SK-N-SH (cell line): ENCODE data around the gene PRKN.

ENCODE experiments used
- EP300 ChIP-seq, 2 experiments: IDR thresholded peaks; 2 replicates each; pipeline versions ENCODE4 v1.4.0 to v1.6.1; 2012; ENCODE audit warnings: borderline replicate concordance in 1 of 2, low read depth in 1 of 2, low read length in 1 of 2
- EZH2phosphoT487 ChIP-seq: fragments of 200-600 bp; sonication (generic); IDR thresholded peaks from 2 replicates; pipeline ENCODE4 v1.6.1; 2017; ENCODE audit warnings: low read depth, mixed run types, mild to moderate bottlenecking, antibody characterized with exemption, moderate library complexity, borderline replicate concordance
- JUND ChIP-seq: IDR thresholded peaks from 2 replicates; pipeline ENCODE4 v1.4.0; 2012
- MXI1 ChIP-seq: IDR thresholded peaks from 2 replicates; pipeline ENCODE4 v1.6.1; 2012; ENCODE audit warnings: mild to moderate bottlenecking, low read depth, low read length, improper control_type of control experiment
- TAF1 ChIP-seq: IDR thresholded peaks from 2 replicates; pipeline ENCODE4 v1.6.1; 2012; ENCODE audit warnings: low read depth, mild to moderate bottlenecking, low read length, moderate library complexity, borderline replicate concordance
- TCF12 ChIP-seq: IDR thresholded peaks from 2 replicates; pipeline ENCODE4 v1.4.0; 2012
- YY1 ChIP-seq: IDR thresholded peaks from 2 replicates; pipeline ENCODE4 v1.4.0; 2012; ENCODE audit warnings: low read depth, mild to moderate bottlenecking
- TF ChIP-seq, protein P1 (sequence below): fragments of 200-600 bp; sonication (generic); IDR thresholded peaks from 2 replicates; pipeline ENCODE4 v1.6.1; 2017; ENCODE audit warnings: antibody characterized with exemption, mild to moderate bottlenecking, moderate library complexity
- TF ChIP-seq, protein P2 (sequence below): IDR thresholded peaks from 2 replicates; pipeline ENCODE4 v1.6.1; 2012; ENCODE audit warnings: mild to moderate bottlenecking, low read depth, low read length, moderate library complexity

DNA sequence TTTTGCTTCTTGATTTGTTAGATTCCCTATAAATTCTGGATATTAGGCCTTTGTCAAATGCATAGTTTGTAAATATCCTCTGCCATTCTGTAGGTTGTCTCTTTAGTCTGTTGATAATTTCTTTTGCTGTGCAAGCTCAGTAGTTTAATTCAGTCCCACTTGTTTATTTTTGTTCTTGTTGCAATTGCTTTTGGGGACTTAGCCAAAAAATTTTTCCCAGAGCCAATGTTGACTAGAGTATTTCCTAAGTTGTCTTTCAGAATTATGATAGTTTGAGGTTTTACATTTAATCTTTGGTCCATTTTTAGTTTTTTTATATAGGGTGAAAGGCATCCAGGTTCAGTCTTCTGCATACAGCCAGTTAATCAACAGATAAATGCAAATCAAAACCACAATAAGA, 96.0 kb downstream of the PRKN start:
- TF ChIP-seq, protein P1, sequence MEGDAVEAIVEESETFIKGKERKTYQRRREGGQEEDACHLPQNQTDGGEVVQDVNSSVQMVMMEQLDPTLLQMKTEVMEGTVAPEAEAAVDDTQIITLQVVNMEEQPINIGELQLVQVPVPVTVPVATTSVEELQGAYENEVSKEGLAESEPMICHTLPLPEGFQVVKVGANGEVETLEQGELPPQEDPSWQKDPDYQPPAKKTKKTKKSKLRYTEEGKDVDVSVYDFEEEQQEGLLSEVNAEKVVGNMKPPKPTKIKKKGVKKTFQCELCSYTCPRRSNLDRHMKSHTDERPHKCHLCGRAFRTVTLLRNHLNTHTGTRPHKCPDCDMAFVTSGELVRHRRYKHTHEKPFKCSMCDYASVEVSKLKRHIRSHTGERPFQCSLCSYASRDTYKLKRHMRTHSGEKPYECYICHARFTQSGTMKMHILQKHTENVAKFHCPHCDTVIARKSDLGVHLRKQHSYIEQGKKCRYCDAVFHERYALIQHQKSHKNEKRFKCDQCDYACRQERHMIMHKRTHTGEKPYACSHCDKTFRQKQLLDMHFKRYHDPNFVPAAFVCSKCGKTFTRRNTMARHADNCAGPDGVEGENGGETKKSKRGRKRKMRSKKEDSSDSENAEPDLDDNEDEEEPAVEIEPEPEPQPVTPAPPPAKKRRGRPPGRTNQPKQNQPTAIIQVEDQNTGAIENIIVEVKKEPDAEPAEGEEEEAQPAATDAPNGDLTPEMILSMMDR: no peak
- TF ChIP-seq YY1 (no peak), EZH2phosphoT487 (no peak), TAF1 (no peak), EP300 (IDR thresholded peaks at IDR 0.05; ENCODE audit: borderline replicate concordance in 1 of 2, low read depth in 1 of 2, low read length in 1 of 2) (no peak), TCF12 (no peak), MXI1 (no peak), JUND (no peak)
- TF ChIP-seq, protein P2, sequence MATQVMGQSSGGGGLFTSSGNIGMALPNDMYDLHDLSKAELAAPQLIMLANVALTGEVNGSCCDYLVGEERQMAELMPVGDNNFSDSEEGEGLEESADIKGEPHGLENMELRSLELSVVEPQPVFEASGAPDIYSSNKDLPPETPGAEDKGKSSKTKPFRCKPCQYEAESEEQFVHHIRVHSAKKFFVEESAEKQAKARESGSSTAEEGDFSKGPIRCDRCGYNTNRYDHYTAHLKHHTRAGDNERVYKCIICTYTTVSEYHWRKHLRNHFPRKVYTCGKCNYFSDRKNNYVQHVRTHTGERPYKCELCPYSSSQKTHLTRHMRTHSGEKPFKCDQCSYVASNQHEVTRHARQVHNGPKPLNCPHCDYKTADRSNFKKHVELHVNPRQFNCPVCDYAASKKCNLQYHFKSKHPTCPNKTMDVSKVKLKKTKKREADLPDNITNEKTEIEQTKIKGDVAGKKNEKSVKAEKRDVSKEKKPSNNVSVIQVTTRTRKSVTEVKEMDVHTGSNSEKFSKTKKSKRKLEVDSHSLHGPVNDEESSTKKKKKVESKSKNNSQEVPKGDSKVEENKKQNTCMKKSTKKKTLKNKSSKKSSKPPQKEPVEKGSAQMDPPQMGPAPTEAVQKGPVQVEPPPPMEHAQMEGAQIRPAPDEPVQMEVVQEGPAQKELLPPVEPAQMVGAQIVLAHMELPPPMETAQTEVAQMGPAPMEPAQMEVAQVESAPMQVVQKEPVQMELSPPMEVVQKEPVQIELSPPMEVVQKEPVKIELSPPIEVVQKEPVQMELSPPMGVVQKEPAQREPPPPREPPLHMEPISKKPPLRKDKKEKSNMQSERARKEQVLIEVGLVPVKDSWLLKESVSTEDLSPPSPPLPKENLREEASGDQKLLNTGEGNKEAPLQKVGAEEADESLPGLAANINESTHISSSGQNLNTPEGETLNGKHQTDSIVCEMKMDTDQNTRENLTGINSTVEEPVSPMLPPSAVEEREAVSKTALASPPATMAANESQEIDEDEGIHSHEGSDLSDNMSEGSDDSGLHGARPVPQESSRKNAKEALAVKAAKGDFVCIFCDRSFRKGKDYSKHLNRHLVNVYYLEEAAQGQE: no peak
